HG03571 (cell line): ENCODE measurements around the gene COQ8A.
"Not testable (repeated sequence)": the region's sequence is repeated elsewhere in the genome, so short reads cannot be mapped to it uniquely, and the experiment has no call there.

Experiments used
- ATAC-seq: cut with Tn5 transposase; IDR thresholded peaks from one replicate; pipeline ENCODE4 v1.9.1; 2021; ENCODE audit not compliant: unreplicated experiment

The COQ8A gene

DNA sequence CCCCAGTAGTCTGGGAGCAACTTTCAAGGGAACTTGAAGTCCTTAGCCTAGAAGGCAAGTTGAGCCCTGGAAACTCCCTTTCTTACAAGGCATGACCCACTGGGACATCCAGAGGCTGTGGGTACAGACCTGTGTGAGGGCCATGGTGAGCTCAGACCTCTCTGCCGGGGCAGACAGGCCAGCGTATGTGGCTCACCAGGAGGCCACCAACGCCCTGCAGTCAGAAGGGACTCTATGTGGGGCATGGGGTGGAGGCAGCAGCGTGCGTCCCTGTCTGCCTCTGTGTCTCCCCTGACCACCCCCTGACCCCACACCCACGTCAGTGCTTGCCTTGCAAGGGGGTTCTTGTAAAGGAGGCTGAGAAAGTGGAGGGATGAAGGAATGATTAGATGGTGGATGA is 10.8 kb downstream of the COQ8A start:
- ATAC-seq, result no peak

DNA sequence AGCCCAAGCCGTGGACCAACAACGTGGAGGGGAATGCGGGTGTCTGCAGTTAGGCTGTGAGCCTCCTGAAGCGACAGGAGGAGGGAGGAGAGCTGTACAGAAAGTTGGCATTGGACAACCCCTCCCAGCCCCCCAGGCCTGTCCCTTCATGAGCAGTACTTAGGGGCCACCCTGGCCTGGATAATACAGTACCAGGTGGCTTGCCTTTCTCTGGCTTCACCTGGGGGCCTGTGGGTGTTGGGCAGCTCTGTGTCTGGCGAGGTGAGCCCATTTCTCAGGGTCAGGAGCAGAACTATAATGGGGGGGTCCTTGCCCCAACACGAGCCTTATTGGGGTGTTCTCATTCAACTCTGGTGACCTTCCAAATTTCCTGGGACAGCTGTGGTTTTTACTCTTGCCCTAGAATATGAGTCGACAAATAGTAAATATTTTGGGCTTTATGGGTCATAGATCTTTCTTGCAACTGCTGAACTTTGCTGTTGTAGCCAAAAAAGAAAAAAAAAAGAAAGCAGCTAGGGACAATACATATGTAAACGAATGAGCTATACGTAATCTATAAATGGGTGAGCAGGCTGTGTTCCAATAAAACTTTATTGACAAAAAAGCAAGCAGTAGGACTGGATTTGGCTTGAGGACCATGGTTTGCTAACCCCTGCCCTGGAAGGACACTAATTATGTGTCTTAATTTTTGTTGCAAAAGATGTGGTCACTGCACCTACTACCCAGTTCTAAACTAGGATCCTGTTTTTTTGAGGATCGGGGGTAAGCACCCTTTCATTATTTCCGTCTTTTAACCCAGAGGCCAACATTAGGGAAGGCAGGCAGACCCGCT is 11.4 kb downstream of the COQ8A start:
- no peak for ATAC-seq

DNA sequence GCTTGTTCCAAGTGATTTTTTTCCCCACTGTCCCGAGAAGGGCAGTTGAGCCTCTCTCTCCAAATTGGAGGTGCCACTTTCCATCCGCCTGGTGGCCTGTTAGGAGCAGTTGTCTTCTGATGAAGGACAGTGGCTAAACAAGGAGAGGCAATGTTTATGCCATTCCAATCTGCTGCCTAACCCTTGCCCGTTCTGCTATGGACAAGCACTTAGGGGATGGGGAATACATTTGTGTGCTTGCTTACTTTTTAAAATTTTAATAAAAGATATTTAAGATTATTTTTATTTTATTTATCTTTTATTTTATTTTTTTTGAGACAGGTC is 12.0 kb downstream of the COQ8A start:
- no peak for ATAC-seq

GRCh38 chr1:226953175-226953800 is 13.2 kb downstream of the COQ8A start:
- no peak for ATAC-seq

GRCh38 chr1:226954337-226954736 is 14.2 kb downstream of the COQ8A start:
- ATAC-seq, result no peak

DNA sequence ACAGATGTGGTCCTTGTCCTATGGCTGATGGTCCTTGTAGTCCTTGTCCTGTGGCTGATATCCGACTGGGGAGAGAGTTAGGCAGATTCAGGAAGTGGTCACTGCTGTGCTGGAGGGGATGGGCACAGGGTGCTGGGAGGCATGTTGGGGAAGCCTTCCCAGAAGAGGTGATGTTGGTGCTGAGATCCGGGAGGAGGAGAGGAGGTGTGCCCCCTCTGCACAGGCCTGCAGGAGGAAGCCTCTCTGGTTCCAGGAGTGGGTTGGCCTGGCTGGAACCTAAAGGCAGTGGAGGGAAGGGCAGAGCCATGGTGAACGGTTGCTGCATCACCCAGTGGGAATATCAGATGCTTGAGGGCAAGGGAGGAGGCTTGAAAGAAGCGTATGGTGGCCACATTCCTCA is 14.7 kb downstream of the COQ8A start:
- no peak for ATAC-seq

DNA sequence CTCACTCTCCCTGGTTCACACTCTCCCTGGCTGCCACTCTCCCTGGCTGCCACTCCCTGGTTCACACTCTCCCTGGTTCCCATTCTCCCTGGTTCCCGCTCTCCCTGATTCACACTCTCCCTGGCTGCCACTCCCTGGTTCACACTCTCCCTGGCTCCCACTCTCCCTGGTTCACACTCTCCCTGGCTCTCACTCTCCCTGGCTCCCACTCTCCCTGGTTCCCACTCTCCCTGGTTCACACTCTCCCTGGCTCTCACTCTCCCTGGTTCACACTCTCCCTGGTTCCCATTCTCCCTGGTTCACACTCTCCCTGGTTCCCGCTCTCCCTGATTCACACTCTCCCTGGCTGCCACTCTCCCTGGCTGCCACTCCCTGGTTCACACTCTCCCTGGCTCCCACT is 15.8 kb downstream of the COQ8A start:
- ATAC-seq, result not testable (repeated sequence)

DNA sequence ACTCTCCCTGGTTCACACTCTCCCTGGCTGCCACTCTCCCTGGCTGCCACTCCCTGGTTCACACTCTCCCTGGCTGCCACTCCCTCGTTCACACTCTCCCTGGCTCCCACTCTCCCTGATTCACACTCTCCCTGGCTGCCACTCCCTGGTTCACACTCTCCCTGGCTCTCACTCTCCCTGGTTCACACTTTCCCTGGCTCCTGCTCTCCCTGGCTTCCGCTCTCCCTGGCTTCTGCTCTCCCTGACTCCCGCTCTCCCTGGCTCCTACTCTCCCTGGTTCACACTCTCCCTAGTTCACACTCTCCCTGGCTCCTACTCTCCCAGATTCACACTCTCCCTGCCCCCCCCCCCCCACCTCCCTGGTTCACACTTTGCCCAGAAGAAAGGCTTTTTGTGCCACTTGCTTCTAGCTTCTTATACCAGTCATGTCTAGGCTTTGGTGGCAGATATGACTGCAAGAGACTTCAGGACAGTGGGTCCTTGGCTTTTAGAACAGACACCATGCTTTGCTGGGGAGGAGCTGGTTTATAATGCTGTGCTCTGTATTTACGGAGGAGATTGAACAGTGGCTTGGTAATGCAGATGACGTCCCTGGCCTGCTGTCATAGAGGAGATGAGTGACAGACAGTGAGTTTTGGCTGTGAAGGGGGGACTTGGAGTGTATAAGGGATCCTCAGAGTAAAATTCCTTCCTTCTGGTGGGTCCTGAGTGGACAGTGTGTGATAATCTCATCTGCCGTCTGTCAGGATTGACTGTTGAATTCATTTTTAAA is 17.0 kb downstream of the COQ8A start:
- no peak for ATAC-seq

GRCh38 chr1:226957714-226958113 is 17.6 kb downstream of the COQ8A start:
- no peak for ATAC-seq

DNA sequence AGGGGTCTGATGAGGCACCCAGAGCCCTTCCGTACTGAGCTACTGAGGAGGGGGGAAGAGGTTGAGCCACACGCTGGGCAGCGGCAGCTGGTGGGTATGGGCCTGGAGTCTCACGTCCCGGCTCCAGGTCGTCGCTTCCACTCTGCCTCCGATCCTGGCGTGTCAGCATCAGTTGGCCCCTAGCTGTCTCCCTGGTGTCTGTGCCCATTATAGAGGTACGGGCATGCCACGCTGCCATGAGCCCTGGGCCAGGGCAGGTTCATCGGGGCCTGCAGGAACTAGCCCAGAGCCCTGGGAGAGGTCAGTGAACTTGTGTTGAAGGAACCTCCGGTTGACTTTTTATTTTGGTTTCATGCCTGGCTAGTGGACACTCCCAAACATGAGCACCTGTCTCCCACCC is 18.2 kb downstream of the COQ8A start:
- no peak for ATAC-seq

- no peak for ATAC-seq
Measured at GRCh38 chr1:226960256-226960655, 20.2 kb downstream of the COQ8A start.

DNA sequence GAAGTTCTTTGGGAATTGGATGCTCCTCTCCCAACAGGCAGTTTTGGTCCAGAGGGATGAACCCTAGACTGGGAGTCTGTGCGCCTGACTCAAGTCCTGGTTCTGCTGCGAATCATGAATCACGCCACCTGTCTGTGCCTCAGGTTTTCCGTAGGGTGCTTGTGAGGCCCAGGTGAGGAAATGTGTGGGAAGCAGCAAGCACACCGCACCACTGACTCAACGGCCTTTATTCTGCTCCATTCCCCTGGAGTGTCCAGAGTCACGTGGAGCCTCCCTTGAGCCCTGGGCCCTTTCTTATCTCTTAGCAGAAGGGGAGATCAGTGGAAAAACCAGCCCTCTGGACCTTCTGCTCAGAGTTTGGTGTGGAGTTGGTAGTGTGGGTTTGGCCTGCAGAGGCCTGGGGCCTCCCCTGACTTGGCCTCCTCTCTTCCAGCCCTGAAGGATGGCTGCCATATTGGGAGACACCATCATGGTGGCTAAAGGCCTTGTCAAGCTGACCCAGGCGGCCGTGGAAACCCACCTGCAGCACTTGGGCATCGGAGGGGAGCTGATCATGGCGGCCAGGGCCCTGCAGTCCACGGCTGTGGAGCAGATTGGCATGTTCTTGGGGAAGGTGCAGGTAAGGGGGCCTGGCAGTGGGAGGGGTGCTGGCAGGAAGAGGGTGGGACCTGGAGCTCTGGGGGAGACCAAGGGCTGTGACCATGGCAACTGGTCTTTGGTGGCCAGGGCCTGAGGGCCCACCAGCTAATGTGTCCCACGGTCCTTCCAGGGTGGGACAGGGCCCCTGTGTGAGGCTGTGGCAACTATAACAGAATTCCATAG is 21.1 kb downstream of the COQ8A start:
- no peak for ATAC-seq

- no peak for ATAC-seq
Measured at GRCh38 chr1:226962421-226963391, 22.6 kb downstream of the COQ8A start.

DNA sequence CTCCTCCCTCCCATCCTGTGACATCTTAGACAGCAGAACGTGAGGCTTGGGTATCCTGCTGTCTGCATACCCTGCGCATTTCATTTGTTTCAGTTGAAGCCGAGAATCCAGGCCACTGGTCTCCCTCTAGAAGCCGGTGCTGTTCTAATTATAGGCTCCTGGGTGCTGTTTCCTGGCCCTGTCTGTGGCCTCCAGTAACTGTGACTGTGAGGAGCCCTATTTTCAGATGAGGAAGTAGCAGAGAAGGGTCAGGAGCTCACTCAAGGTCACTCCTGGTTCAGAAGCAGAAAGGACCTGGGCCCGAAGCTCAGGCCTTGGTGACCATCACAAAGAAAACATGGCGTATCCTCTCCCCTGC is 24.0 kb downstream of the COQ8A start:
- no peak for ATAC-seq

DNA sequence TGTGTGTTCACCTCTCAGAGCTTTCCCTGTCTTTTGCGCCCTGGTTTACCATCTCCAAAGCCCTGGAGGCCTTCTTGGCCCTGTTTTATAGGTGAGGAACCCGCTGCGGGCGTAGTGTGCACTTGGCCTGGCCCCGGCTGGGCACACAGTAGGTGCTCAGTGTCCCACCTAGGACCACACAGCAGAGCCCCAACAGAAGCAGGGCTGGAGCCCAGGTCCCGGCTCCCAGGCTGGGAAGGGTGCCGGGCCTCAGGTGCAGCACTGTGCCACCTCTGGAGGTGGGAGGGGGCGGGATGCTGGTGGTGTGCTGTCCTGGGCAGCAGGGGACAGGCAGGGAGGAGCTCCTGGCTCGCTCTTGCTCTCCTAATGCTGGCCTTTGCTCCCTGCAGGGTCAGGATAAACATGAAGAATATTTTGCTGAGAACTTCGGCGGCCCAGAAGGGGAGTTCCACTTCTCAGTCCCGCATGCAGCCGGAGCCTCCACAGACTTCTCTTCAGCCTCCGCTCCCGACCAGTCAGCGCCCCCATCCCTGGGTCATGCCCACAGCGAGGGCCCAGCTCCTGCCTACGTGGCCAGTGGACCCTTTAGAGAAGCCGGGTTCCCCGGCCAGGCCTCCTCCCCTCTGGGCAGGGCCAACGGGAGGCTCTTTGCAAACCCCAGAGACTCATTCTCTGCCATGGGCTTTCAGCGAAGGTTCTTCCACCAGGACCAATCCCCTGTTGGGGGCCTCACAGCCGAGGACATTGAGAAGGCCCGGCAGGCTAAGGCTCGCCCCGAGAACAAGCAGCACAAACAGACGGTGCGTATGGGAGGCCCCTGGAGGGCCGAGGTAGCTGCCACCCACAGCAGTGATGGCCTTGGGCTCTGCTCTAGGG is 24.8 kb downstream of the COQ8A start:
- ATAC-seq, result no peak

GRCh38 chr1:226965581-226966440 is 25.7 kb downstream of the COQ8A start:
- ATAC-seq, result no peak

DNA sequence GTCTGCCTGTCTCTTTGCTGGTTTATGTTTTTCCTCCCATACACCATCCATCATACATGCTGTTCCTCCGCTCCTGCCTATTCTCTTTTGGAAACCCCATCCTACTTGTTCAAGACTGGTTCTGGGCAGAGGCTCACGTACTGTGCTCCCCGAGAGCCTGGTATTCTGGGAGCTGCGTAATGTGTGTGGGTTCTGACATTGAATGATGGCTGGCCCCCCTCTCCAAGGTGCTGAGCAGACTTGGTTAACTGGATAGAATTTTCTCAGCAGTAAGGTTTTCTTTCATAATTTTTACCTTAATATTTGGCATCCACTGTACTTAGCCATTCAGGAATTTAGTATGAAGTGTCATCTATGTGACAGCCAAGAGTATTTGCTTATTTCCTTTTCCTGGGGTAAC is 26.6 kb downstream of the COQ8A start:
- no peak for ATAC-seq

GRCh38 chr1:226967665-226968064 is 27.6 kb downstream of the COQ8A start:
- ATAC-seq, result no peak
